ENCODE results near the gene LSMEM2.
"Not testable (repeated sequence)": the region's sequence is repeated elsewhere in the genome, so short reads cannot be mapped to it uniquely, and the experiment has no call there.

The LSMEM2 gene

GRCh38 chr3:50246517-50246954 lies 32.4 kb upstream of the LSMEM2 start:
- no peak for DNase-seq

GRCh38 chr3:50248387-50248786 lies 30.5 kb upstream of the LSMEM2 start:
- no peak for DNase-seq

- no peak for DNase-seq
Observed at GRCh38 chr3:50249457-50249856, 29.4 kb upstream of the LSMEM2 start.

- no peak for DNase-seq
Observed at GRCh38 chr3:50250514-50250913, 28.4 kb upstream of the LSMEM2 start.

GRCh38 chr3:50251220-50251619 lies 27.7 kb upstream of the LSMEM2 start:
- DNase-seq: peak; percentile 66

GRCh38 chr3:50254577-50255250 lies 24.2 kb upstream of the LSMEM2 start:
- no peak for DNase-seq

GRCh38 chr3:50255251-50255615 lies 23.7 kb upstream of the LSMEM2 start:
- DNase-seq: no peak

- DNase-seq: no peak
Observed at GRCh38 chr3:50256978-50257890, 21.7 kb upstream of the LSMEM2 start.

- DNase-seq: no peak
Observed at GRCh38 chr3:50258029-50258680, 20.7 kb upstream of the LSMEM2 start.

GRCh38 chr3:50258979-50259378 lies 19.9 kb upstream of the LSMEM2 start:
- no peak for DNase-seq

GRCh38 chr3:50259432-50260026 lies 19.4 kb upstream of the LSMEM2 start:
- no peak for DNase-seq

- peak; percentile 94 for DNase-seq
Observed at GRCh38 chr3:50260027-50260941, 18.6 kb upstream of the LSMEM2 start.

GRCh38 chr3:50260942-50261441 lies 17.9 kb upstream of the LSMEM2 start:
- DNase-seq: no peak

GRCh38 chr3:50261505-50261904 lies 17.4 kb upstream of the LSMEM2 start:
- no peak for DNase-seq

GRCh38 chr3:50262200-50262599 lies 16.7 kb upstream of the LSMEM2 start:
- DNase-seq: not testable (repeated sequence)

GRCh38 chr3:50262778-50263177 lies 16.1 kb upstream of the LSMEM2 start:
- no peak for DNase-seq

GRCh38 chr3:50263478-50264382 lies 15.2 kb upstream of the LSMEM2 start:
- no peak for DNase-seq

GRCh38 chr3:50264383-50264963 lies 14.4 kb upstream of the LSMEM2 start:
- no peak for DNase-seq

GRCh38 chr3:50264964-50265485 lies 13.9 kb upstream of the LSMEM2 start:
- DNase-seq: no peak

GRCh38 chr3:50265571-50265970 lies 13.3 kb upstream of the LSMEM2 start:
- DNase-seq: no peak

All from activated CD8-positive, alpha-beta memory T cell treated with anti-CD3 and anti-CD28 coated beads for 24 hours (primary cell).